Stomach (tissue), 4 donors: ENCODE measurements around the gene PDPK1.
"Not testable (repeated sequence)": the region's sequence is repeated elsewhere in the genome, so short reads cannot be mapped to it uniquely, and the experiment has no call there.

ENCODE experiments used
- CTCF ChIP-seq, 7 experiments: fragments of 450-650 bp in 4 of 7; fragments of 200-600 bp in 3 of 7; sonication (generic) in 3 of 7; IDR thresholded peaks; one replicate each; pipeline ENCODE4 v1.5.1; 2016 to 2019; ENCODE audit warnings: antibody characterized with exemption in 7 of 7, control low read depth in 2 of 7, mild to moderate bottlenecking in 1 of 7
- POLR2A ChIP-seq, 4 donors: fragments of 450-650 bp; IDR thresholded peaks; one replicate each; pipeline ENCODE4 v1.6.1; 2016; ENCODE audit warnings: antibody characterized with exemption in 4 of 4, control low read depth in 2 of 4, mild to moderate bottlenecking in 1 of 4, moderate library complexity in 1 of 4
- POLR2AphosphoS5 ChIP-seq, 3 donors: sonication (generic); formaldehyde crosslinking; IDR thresholded peaks; one replicate each; pipeline ENCODE4 v1.6.1; 2016; ENCODE audit warnings: antibody characterized with exemption in 3 of 3

- not testable (repeated sequence) for TF ChIP-seq CTCF, POLR2A, POLR2AphosphoS5 (IDR thresholded peaks at IDR 0.05)
These were observed 69.0 kb downstream of the PDPK1 start for GRCh38 chr16:2606820-2607219.
